Measurements from ENCODE around the gene KRTDAP. TPM values are rescaled to one million over a fixed set of nuclear protein-coding genes. Genes with fewer than 3 reads are reported as not detected.

Gene KRTDAP
- total and polyA plus RNA-seq, 4 donors: 0.16 to 0.49 TPM; not detected in 2

DNA sequence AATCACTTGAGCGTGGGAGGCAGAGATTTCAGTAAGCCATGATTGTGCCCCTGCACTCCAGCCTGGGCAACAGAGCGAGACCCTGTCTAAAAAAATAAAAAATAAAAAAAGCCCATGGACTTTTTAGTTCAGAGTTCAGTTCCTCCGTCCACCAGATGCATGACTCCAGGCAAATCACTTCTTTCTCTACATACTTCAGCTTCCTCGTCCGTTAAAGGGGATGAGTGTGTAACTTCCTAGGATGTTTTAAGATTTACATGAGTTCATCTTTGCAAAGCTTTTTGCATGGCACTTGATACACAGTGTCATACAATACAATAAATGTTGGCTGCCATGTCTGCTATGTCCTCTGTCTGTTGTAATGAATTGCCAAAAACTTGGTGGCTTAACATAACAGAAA, 52.2 kb downstream of the KRTDAP start:
- Histone ChIP-seq H3K27me3 (ENCODE audit: control insufficient read depth in 3 of 3, insufficient read depth in 3 of 3, low read length in 2 of 3) (no peaks in the 10 kb centered on the region), H3K27ac (ENCODE audit: low read depth in 1 of 2, low read length in 1 of 2) (no peak overlapping the region), H3K4me1 (ENCODE audit: control insufficient read depth in 5 of 5, insufficient read depth in 5 of 5, low read length in 5 of 5) (peaks cover 6 to 56% (median 21%) of the 10 kb centered on the region in 5 donors), H3K9ac (ENCODE audit: insufficient read depth in 1 of 2, low read length in 2 of 2) (peak overlapping the region in 1 of 2 donors; percentile 1), H3K9me3 (ENCODE audit: control insufficient read depth in 4 of 4, insufficient read depth in 3 of 4, low read length in 3 of 4) (no peaks in the 10 kb centered on the region), H3K4me3 (no peak overlapping the region), H3K36me3 (ENCODE audit: control insufficient read depth in 4 of 4, insufficient read depth in 4 of 4, low read length in 4 of 4) (no peaks in the 10 kb centered on the region)
- TF ChIP-seq, protein P1, sequence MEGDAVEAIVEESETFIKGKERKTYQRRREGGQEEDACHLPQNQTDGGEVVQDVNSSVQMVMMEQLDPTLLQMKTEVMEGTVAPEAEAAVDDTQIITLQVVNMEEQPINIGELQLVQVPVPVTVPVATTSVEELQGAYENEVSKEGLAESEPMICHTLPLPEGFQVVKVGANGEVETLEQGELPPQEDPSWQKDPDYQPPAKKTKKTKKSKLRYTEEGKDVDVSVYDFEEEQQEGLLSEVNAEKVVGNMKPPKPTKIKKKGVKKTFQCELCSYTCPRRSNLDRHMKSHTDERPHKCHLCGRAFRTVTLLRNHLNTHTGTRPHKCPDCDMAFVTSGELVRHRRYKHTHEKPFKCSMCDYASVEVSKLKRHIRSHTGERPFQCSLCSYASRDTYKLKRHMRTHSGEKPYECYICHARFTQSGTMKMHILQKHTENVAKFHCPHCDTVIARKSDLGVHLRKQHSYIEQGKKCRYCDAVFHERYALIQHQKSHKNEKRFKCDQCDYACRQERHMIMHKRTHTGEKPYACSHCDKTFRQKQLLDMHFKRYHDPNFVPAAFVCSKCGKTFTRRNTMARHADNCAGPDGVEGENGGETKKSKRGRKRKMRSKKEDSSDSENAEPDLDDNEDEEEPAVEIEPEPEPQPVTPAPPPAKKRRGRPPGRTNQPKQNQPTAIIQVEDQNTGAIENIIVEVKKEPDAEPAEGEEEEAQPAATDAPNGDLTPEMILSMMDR (IDR thresholded peaks at IDR 0.05; ENCODE audit: control extremely low read depth, extremely low read depth): no peak
- ATAC-seq (ENCODE audit: insufficient read depth, low FRiP score) (no peak), DNase-seq (no peak)
- 58 to 67% methylated on average over 5 of the region's 5 CpGs for WGBS, 2 donors

DNA sequence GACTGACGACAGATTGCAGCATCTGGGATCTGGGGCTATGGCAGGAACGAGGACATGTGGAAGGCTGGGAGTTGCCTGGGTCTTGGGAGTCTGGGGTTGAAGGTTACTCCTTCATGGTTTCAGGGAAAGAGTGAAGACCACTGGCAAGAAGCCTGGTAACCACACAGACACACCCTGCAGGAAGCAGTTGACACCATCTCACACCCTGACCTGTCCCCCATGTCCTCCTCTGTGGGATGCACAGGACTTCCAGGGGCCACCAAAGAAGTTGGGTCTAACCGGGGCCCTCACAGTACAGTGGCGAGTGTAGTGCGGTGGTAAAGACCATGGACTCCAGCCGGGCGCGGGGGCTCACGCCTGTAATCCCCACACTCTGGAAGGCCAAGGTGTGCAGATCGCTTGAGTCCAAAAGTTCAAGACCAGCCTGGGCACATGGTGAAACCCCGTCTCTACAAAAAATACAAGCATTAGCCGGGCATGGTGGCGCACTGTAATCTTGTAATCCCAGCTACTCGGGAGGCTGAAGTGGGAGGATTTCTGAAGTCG, 52.8 kb downstream of the KRTDAP start:
- Histone ChIP-seq H3K27ac (ENCODE audit: low read depth in 1 of 2, low read length in 1 of 2) (peak overlapping the region in 1 of 2 donors; percentile 79), H3K27me3 (ENCODE audit: control insufficient read depth in 3 of 3, insufficient read depth in 3 of 3, low read length in 2 of 3) (no peaks in the 10 kb centered on the region), H3K9me3 (ENCODE audit: control insufficient read depth in 4 of 4, insufficient read depth in 3 of 4, low read length in 3 of 4) (no peaks in the 10 kb centered on the region), H3K4me3 (no peak overlapping the region), H3K4me1 (ENCODE audit: control insufficient read depth in 5 of 5, insufficient read depth in 5 of 5, low read length in 5 of 5) (peaks cover 6 to 56% (median 21%) of the 10 kb centered on the region in 5 donors), H3K36me3 (ENCODE audit: control insufficient read depth in 4 of 4, insufficient read depth in 4 of 4, low read length in 4 of 4) (no peaks in the 10 kb centered on the region), H3K9ac (ENCODE audit: insufficient read depth in 1 of 2, low read length in 2 of 2) (peak overlapping the region in 1 of 2 donors; percentile 59)
- WGBS, 2 donors: 87 to 90% methylated on average over 15 of the region's 15 CpGs
- TF ChIP-seq, protein P1 (IDR thresholded peaks at IDR 0.05; ENCODE audit: control extremely low read depth, extremely low read depth): no peak
- DNase-seq (no peak), ATAC-seq (ENCODE audit: insufficient read depth, low FRiP score) (no peak)

Other genes starting within 250 kb of the KRTDAP start
- gene LSR, start 241.5 kb downstream of the KRTDAP start, total RNA-seq: 10 to 100 TPM; 30.8 to 82.0 TPM
- 10 to 100 TPM; 60.0 to 77.4 TPM for gene LSR, start 241.5 kb downstream of the KRTDAP start, polyA plus RNA-seq
- gene USF2, start 221.5 kb downstream of the KRTDAP start, total RNA-seq: 100 to 1,000 TPM in 1 of 2 donors, 10 to 100 TPM in 1; 74.9 to 138 TPM
- 100 to 1,000 TPM; 129 to 163 TPM for gene USF2, start 221.5 kb downstream of the KRTDAP start, polyA plus RNA-seq
- 1 to 10 TPM in 1 of 2 donors, under 1 TPM in 1; 0.28 to 1.5 TPM for gene HAMP, start 207.9 kb downstream of the KRTDAP start, total RNA-seq
- 10 to 100 TPM in 1 of 2 donors, 1 to 10 TPM in 1; 1.7 to 85.7 TPM for gene HAMP, start 207.9 kb downstream of the KRTDAP start, polyA plus RNA-seq
- gene MAG, start 198.3 kb downstream of the KRTDAP start, total RNA-seq: 1 to 10 TPM; 1.5 to 8.8 TPM
- gene MAG, start 198.3 kb downstream of the KRTDAP start, polyA plus RNA-seq: 1 to 10 TPM in 1 of 2 donors, under 1 TPM in 1; 0.08 to 2.3 TPM
- gene CD22, start 161.3 kb downstream of the KRTDAP start, total RNA-seq: 10 to 100 TPM; 13.5 to 53.8 TPM
- gene CD22, start 161.3 kb downstream of the KRTDAP start, polyA plus RNA-seq: 10 to 100 TPM in 1 of 2 donors, 1 to 10 TPM in 1; 4.7 to 48.0 TPM
- gene FFAR1, start 142.6 kb downstream of the KRTDAP start, total RNA-seq: under 1 TPM; 0.37 to 0.49 TPM
- 1 to 10 TPM in 1 of 2 donors, under 1 TPM in 1; 0.06 to 1.1 TPM for gene FFAR1, start 142.6 kb downstream of the KRTDAP start, polyA plus RNA-seq
- under 1 TPM; 0.26 to 0.55 TPM for gene FFAR3, start 132.0 kb downstream of the KRTDAP start, total RNA-seq
- 10 to 100 TPM in 1 of 2 donors, under 1 TPM in 1; 0.06 to 20.9 TPM for gene FFAR3, start 132.0 kb downstream of the KRTDAP start, polyA plus RNA-seq
- under 1 TPM in 1 of 2 donors, not detected in 1; 0.21 TPM for gene GPR42, start 119.4 kb downstream of the KRTDAP start, total RNA-seq
- 1 to 10 TPM in 1 of 2 donors, not detected in 1; 1.5 TPM for gene GPR42, start 119.4 kb downstream of the KRTDAP start, polyA plus RNA-seq
- gene FFAR2, start 42.2 kb downstream of the KRTDAP start, total RNA-seq: 1 to 10 TPM; 2.6 to 6.2 TPM
- gene FFAR2, start 42.2 kb downstream of the KRTDAP start, polyA plus RNA-seq: 100 to 1,000 TPM in 1 of 2 donors, 1 to 10 TPM in 1; 1.2 to 113 TPM
- 100 to 1,000 TPM in 1 of 2 donors, 10 to 100 TPM in 1; 84.6 to 127 TPM for gene DMKN, start 23.2 kb upstream of the KRTDAP start, total RNA-seq
- 100 to 1,000 TPM in 1 of 2 donors, 10 to 100 TPM in 1; 79.0 to 278 TPM for gene DMKN, start 23.2 kb upstream of the KRTDAP start, polyA plus RNA-seq
- gene SBSN, start 37.8 kb upstream of the KRTDAP start, total RNA-seq: under 1 TPM in 1 of 2 donors, not detected in 1; 0.09 TPM
- under 1 TPM; 0.08 to 0.39 TPM for gene SBSN, start 37.8 kb upstream of the KRTDAP start, polyA plus RNA-seq
- gene GAPDHS, start 43.0 kb upstream of the KRTDAP start, total RNA-seq: not detected
- gene GAPDHS, start 43.0 kb upstream of the KRTDAP start, polyA plus RNA-seq: not detected
- 10 to 100 TPM; 39.0 to 98.8 TPM for gene TMEM147, start 55.2 kb upstream of the KRTDAP start, total RNA-seq
- 100 to 1,000 TPM; 150 to 167 TPM for gene TMEM147, start 55.2 kb upstream of the KRTDAP start, polyA plus RNA-seq
- gene ATP4A, start 73.2 kb upstream of the KRTDAP start, total RNA-seq: not detected
- gene ATP4A, start 73.2 kb upstream of the KRTDAP start, polyA plus RNA-seq: under 1 TPM in 1 of 2 donors, not detected in 1; 0.01 TPM
- gene PMIS2, start 95.7 kb upstream of the KRTDAP start, total RNA-seq: not detected
- not detected for gene PMIS2, start 95.7 kb upstream of the KRTDAP start, polyA plus RNA-seq
- 10 to 100 TPM; 13.9 to 15.8 TPM for gene HAUS5, start 122.3 kb upstream of the KRTDAP start, total RNA-seq
- 10 to 100 TPM in 1 of 2 donors, 1 to 10 TPM in 1; 6.0 to 16.5 TPM for gene HAUS5, start 122.3 kb upstream of the KRTDAP start, polyA plus RNA-seq
- gene RBM42, start 138.6 kb upstream of the KRTDAP start, total RNA-seq: 10 to 100 TPM; 28.4 to 77.4 TPM
- gene RBM42, start 138.6 kb upstream of the KRTDAP start, polyA plus RNA-seq: 10 to 100 TPM; 68.6 to 84.0 TPM
- gene ETV2, start 151.3 kb upstream of the KRTDAP start, total RNA-seq: 1 to 10 TPM in 1 of 2 donors, under 1 TPM in 1; 0.31 to 1.0 TPM
- gene ETV2, start 151.3 kb upstream of the KRTDAP start, polyA plus RNA-seq: 1 to 10 TPM; 1.2 to 2.5 TPM
- 100 to 1,000 TPM; 202 to 338 TPM for gene COX6B1, start 157.9 kb upstream of the KRTDAP start, total RNA-seq
- gene COX6B1, start 157.9 kb upstream of the KRTDAP start, polyA plus RNA-seq: 1,000 to 10,000 TPM in 1 of 2 donors, 100 to 1,000 TPM in 1; 679 to 1,407 TPM
- gene UPK1A, start 176.1 kb upstream of the KRTDAP start, total RNA-seq: not detected
- under 1 TPM in 1 of 2 donors, not detected in 1; 0.03 TPM for gene UPK1A, start 176.1 kb upstream of the KRTDAP start, polyA plus RNA-seq
- under 1 TPM; 0.28 to 0.63 TPM for gene ZBTB32, start 214.1 kb upstream of the KRTDAP start, total RNA-seq
- gene ZBTB32, start 214.1 kb upstream of the KRTDAP start, polyA plus RNA-seq: under 1 TPM; 0.22 to 0.50 TPM
- 10 to 100 TPM; 24.9 to 41.0 TPM for gene KMT2B, start 227.5 kb upstream of the KRTDAP start, total RNA-seq
- 10 to 100 TPM; 21.7 to 30.0 TPM for gene KMT2B, start 227.5 kb upstream of the KRTDAP start, polyA plus RNA-seq